GM18517 (cell line): ENCODE data around the gene FTO.

ENCODE experiments used
- ATAC-seq: cut with Tn5 transposase; IDR thresholded peaks from one replicate; pipeline ENCODE4 v1.9.1; 2021; ENCODE audit warnings: mild to moderate bottlenecking, moderate library complexity; ENCODE audit not compliant: unreplicated experiment

FTO gene

DNA sequence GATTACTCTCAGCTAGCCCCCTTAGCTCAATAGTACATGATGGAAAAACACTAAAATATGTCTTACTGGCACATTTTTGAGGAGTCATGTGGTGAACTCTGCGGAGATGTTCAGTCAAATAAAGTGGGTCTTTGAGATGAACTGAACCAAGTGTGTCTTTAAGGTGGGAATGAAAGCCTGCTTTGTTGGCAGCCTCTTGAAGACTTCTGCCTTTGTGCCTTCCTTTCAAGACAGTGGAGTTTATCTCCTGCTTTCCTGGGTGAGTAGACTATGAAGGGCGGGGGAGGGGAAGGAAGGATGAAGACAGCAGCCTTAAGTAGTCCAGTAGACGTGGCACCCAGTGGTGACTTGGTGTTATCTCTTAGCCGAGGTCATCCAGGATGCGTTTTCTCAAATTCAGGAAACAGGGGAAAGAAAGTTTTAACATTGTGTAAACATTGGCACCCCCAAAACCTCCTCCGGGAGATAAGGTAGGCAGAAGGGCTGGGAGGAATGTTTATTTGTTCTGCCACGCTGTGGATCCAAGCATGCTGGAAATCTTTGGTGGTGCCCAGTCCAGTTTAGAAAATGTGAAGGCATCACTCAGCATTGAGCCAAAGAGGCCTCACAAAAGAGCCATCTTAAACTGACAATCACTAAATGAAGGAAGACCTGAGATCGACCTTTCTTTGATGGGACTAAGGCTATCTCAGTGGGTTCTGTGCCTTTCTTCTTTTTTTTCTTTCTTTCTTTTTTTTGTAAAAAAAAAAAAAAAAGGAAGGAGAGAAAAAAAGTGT, 220.6 kb downstream of the FTO start:
- ATAC-seq, result no peak

GRCh38 chr16:53925107-53925410, 221.1 kb downstream of the FTO start:
- no peak for ATAC-seq

- ATAC-seq, result no peak
Measured at GRCh38 chr16:53925526-53925925, 221.6 kb downstream of the FTO start.

- ATAC-seq, result no peak
Measured at GRCh38 chr16:53926209-53926608, 222.3 kb downstream of the FTO start.

GRCh38 chr16:53932975-53933374, 229.0 kb downstream of the FTO start:
- no peak for ATAC-seq

DNA sequence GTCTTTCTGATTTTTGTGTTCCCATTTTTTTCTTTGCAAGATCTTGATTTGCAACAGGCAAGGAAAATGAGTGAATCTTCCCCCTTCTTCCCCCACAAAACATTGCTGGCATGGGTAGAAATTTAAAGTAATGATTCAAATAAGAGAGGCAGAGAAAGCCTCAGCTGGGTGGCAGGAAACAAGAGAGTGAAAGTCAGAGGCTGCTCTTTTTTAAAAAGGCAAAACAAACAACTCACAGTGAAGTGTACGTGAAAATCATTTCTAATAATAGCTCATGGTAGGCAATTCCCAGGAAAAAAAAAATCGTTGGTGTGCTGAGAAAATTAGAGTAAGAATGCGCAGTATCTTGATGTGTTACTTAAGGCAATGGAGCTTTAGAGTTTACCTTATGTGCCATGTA, 229.5 kb downstream of the FTO start:
- no peak for ATAC-seq

- no peak for ATAC-seq
Measured at GRCh38 chr16:53936052-53936451, 232.1 kb downstream of the FTO start.

GRCh38 chr16:53936529-53936928, 232.6 kb downstream of the FTO start:
- ATAC-seq, result no peak

GRCh38 chr16:53937161-53937880, 233.4 kb downstream of the FTO start:
- ATAC-seq, result no peak

- no peak for ATAC-seq
Measured at GRCh38 chr16:53944025-53944424, 240.1 kb downstream of the FTO start.

DNA sequence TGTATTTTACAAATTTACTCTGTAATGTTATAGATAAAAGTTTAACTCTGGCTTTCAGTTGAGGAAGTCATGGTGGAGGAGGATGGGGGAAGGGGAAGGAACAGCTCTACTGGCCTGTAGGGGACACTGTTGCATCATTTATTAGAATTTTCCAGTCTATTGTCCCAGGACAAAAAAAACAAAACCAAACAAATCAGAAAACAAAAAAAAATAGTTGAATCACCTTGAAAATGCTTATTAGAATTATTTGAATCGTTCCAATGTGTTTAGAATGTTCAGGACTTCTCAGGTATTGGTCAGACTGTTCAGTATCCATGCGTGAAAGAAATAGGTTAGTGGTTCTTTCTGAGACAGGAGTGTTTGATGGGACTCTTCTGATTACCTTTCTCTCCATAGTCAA, 242.0 kb downstream of the FTO start:
- ATAC-seq, result peak; percentile 43

- ATAC-seq, result no peak
Measured at GRCh38 chr16:53946746-53947386, 242.9 kb downstream of the FTO start.

DNA sequence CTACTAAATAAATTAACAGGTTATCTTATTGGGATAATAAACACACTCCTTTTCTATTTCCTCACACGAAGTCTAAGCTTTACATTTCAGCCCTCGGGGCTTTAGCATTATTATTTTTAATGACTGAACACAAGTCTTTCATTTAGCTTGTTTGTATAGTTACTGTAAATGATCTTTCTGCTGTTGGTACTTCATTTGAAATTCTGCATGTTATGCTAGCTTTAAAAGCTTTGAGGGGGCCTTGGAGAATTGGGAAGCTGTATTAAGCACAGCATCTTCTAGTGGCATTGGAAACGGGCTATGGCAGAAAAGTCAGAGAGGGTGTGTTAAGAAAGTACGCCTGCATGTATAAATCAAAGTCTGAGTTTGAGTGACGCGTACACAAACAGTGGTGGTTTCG, 243.7 kb downstream of the FTO start:
- ATAC-seq, result no peak

GRCh38 chr16:53948326-53948725, 244.4 kb downstream of the FTO start:
- no peak for ATAC-seq

DNA sequence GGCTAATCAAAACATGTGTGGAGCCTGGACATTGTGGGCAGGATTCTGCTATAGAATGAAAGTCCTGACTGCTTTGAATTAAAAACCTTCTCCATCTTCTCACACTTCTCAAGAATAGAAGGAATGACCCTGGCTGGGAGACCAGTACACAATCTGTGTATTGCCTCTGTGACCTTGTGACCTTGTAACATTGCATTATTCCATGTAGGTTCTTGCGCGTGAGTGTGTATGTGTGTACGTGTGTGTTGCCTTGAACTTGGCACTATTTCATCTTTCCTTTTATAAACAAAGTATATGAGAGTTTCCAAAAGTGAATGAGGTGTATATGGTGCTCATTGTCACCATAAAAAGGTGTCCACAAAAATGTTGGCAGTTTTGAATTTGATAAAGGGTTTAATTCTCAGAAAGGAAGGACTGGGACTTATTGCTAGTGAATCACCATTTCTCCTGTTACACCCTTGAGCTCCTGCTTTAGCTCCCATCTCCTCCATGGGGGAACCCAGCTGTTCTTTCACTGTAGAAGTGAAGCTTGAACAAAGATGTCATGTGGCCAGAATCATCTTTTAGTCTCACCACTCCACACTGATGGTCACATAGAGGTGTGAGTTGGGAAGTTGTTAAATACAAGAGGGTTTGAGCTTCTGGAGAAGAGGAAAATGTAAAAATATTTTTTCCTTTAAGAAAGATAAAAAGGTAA, 244.9 kb downstream of the FTO start:
- ATAC-seq, result no peak

DNA sequence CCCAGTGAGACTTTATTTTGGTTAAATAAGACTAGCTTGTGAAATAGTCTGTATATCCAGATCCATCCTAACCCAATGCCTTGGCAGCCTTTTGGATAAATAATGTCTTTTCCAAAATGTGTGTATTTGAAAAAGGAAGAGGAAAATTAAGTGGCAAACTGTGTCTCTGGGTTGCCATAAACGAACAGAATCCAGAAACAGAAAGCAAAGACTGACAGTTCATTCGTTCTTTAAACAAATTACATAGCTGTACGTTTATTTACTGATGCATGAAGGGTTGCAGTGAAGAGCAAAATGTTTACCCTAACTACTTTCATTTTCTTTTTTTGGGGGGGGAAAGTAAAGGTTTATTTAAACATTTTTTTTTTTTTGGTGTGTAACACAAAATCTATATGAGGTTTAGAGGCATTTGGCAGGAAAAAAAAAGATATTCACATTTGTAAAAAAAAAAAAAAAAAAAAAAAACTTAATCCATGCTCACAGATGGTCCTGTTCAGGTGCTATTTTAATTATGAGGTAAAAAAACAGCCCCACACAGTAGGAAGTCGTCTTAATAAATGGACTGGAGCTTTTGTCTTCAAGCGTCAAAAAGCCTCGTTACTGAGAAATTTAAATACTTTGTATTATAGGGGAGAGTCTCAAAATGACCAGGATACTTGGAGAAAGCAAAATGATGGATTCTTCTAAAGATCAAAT, 245.9 kb downstream of the FTO start:
- ATAC-seq, result peak; percentile 62

DNA sequence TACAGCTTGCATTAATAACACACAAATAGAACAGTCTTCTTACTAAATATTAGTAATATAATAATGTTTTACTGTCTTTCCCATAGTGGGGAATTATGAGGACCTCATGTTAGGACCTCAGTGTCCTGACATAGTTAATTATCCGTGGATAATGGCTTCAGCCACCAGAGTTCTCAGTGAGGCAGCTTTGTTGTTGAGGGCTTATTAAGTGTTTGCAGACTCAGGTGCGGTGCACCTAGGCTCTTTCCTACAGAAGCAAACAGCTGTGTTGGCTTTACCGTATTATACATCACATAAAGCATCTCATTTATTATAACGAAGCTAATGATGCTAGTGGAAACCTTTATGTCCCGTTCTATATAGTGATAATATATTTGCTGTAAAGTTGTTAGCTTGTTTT, 246.7 kb downstream of the FTO start:
- ATAC-seq, result no peak

GRCh38 chr16:53952215-53953208, 248.6 kb downstream of the FTO start:
- peak; percentile 48 for ATAC-seq

GRCh38 chr16:53953336-53953735, 249.4 kb downstream of the FTO start:
- no peak for ATAC-seq
